ENCODE data around the gene WDFY3.

The WDFY3 gene

GRCh38 chr4:84790769-84791565, 175.5 kb downstream of the WDFY3 start:
- Mint-ChIP-seq H3K9me3 (no peaks in the 10 kb centered on the region), H3K36me3 (ENCODE audit: low read depth) (no peaks in the 10 kb centered on the region), H3K4me1 (ENCODE audit: low read depth) (no peaks in the 10 kb centered on the region), H3K4me3 (no peak overlapping the region), H3K27ac (no peak overlapping the region), H3K27me3 (no peaks in the 10 kb centered on the region)
- DNase-seq, result no peak

- no peaks in the 10 kb centered on the region for H3K9me3 Mint-ChIP-seq
- no peaks in the 10 kb centered on the region for H3K4me1 Mint-ChIP-seq (ENCODE audit: low read depth)
- H3K27me3 Mint-ChIP-seq, result no peaks in the 10 kb centered on the region
- no peak overlapping the region for H3K27ac Mint-ChIP-seq
- no peaks in the 10 kb centered on the region for H3K36me3 Mint-ChIP-seq (ENCODE audit: low read depth)
- H3K4me3 Mint-ChIP-seq, result no peak overlapping the region
- DNase-seq, result no peak
These were observed 180.0 kb downstream of the WDFY3 start for GRCh38 chr4:84786478-84786877.

DNA sequence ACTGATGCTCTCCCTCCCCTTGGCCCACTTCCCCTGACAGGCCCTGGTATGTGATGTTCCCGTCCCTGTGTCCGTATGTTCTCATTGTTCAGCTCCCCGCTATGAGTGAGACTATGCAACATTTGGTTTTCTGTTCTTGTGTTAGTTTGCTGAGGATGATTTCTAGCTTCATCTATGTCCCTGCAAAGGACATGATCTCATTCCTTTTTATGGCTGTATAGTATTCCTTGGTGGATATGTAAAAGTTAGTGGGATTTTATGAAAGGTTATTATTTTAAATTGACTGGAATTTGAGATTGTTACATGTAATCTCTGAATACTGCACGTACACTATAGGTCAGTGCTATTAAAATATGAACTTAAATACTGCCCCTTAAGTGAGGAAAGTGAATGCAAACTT, 184.0 kb downstream of the WDFY3 start:
- H3K27me3 Mint-ChIP-seq, result no peaks in the 10 kb centered on the region
- no peaks in the 10 kb centered on the region for H3K36me3 Mint-ChIP-seq (ENCODE audit: low read depth)
- H3K4me1 Mint-ChIP-seq (ENCODE audit: low read depth), result no peaks in the 10 kb centered on the region
- no peak for DNase-seq
- no peaks in the 10 kb centered on the region for H3K9me3 Mint-ChIP-seq
- H3K4me3 Mint-ChIP-seq, result no peak overlapping the region
- no peak overlapping the region for H3K27ac Mint-ChIP-seq

- no peak for DNase-seq
- Mint-ChIP-seq H3K4me1 (ENCODE audit: low read depth) (no peaks in the 10 kb centered on the region), H3K4me3 (no peak overlapping the region), H3K27ac (no peak overlapping the region), H3K36me3 (ENCODE audit: low read depth) (no peaks in the 10 kb centered on the region), H3K9me3 (no peaks in the 10 kb centered on the region), H3K27me3 (no peaks in the 10 kb centered on the region)
These were observed 185.8 kb downstream of the WDFY3 start for GRCh38 chr4:84780719-84781118.

GRCh38 chr4:84778041-84778440, 188.4 kb downstream of the WDFY3 start:
- Mint-ChIP-seq H3K36me3 (ENCODE audit: low read depth) (no peaks in the 10 kb centered on the region), H3K27me3 (no peaks in the 10 kb centered on the region), H3K4me3 (no peak overlapping the region), H3K4me1 (ENCODE audit: low read depth) (no peaks in the 10 kb centered on the region), H3K27ac (no peak overlapping the region), H3K9me3 (no peaks in the 10 kb centered on the region)
- no peak for DNase-seq

- Mint-ChIP-seq H3K27me3 (no peaks in the 10 kb centered on the region), H3K4me1 (ENCODE audit: low read depth) (no peaks in the 10 kb centered on the region), H3K9me3 (no peaks in the 10 kb centered on the region), H3K36me3 (ENCODE audit: low read depth) (no peaks in the 10 kb centered on the region), H3K4me3 (no peak overlapping the region), H3K27ac (no peak overlapping the region)
- no peak for DNase-seq
These were observed 199.3 kb downstream of the WDFY3 start for GRCh38 chr4:84767168-84767567.

DNA sequence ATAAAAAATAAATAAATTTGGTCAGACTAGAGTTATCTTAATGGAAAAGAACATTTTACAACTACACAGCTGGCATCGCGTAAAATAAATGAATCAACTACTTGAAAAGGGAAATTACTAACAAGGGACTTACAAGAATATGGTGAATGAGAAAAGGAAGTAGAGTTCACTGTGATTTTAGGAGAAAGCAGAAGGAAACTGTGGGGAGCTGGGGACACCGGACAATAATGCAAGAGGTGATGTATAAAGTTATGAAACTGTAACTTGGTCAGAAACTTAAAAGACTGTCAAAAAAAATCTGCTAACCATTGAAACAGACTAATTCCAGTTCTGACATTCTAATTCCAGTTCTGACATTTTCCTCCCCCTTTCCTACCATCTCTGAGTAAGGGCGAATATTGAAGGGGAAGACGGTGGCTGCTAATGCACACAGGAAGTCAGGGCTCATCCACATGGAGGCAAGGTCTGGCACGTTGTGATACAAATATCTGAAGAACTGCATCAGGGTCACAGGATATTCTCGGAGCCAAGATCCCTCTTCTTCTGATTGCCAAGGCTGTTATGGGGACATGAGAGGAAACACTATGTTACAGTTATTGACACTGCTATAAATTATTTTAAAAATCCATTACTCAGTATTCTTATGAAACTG, 213.0 kb downstream of the WDFY3 start:
- H3K27me3 Mint-ChIP-seq, result no peaks in the 10 kb centered on the region
- H3K36me3 Mint-ChIP-seq (ENCODE audit: low read depth), result no peaks in the 10 kb centered on the region
- H3K4me1 Mint-ChIP-seq (ENCODE audit: low read depth), result no peaks in the 10 kb centered on the region
- no peak overlapping the region for H3K4me3 Mint-ChIP-seq
- H3K9me3 Mint-ChIP-seq, result no peaks in the 10 kb centered on the region
- no peak overlapping the region for H3K27ac Mint-ChIP-seq
- DNase-seq, result no peak

DNA sequence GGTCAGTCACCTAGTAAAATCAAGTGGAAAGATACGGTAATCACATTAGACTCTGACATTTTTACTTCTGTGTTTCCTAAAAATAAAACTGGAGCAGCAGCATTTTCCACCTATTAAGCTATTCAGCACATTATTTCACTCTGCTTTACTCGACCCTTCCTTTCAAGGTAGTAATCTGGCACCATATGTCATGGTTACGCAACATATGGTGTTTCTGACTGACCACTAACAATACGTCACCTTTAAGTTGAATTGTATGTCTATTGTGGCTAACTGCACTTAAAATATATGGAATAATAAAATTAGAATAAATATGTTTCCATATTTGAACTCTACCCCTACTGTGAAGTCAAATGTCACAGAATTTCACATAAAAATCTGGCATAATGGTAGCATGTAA, 214.8 kb downstream of the WDFY3 start:
- DNase-seq, result no peak
- H3K4me1 Mint-ChIP-seq (ENCODE audit: low read depth), result no peaks in the 10 kb centered on the region
- H3K27me3 Mint-ChIP-seq, result no peaks in the 10 kb centered on the region
- no peak overlapping the region for H3K4me3 Mint-ChIP-seq
- no peaks in the 10 kb centered on the region for H3K9me3 Mint-ChIP-seq
- no peaks in the 10 kb centered on the region for H3K36me3 Mint-ChIP-seq (ENCODE audit: low read depth)
- H3K27ac Mint-ChIP-seq, result no peak overlapping the region

DNA sequence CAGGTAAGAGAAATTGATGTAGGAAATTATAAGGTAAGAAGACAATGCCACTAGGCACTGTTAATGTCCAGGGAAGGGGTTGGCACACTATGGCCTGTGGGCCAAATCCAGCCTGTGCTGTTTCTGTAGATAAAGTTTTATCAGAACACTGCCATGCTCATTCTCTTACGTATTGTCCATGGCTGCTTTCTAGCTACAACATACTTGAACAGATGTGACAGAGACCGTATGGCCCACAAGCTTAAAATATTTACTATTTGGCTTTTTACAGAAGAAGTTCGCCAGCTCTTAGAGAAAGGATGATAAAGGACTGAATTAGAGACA, 215.6 kb downstream of the WDFY3 start:
- no peaks in the 10 kb centered on the region for H3K4me1 Mint-ChIP-seq (ENCODE audit: low read depth)
- H3K9me3 Mint-ChIP-seq, result no peaks in the 10 kb centered on the region
- H3K27me3 Mint-ChIP-seq, result no peaks in the 10 kb centered on the region
- DNase-seq, result no peak
- no peak overlapping the region for H3K27ac Mint-ChIP-seq
- no peaks in the 10 kb centered on the region for H3K36me3 Mint-ChIP-seq (ENCODE audit: low read depth)
- no peak overlapping the region for H3K4me3 Mint-ChIP-seq

DNA sequence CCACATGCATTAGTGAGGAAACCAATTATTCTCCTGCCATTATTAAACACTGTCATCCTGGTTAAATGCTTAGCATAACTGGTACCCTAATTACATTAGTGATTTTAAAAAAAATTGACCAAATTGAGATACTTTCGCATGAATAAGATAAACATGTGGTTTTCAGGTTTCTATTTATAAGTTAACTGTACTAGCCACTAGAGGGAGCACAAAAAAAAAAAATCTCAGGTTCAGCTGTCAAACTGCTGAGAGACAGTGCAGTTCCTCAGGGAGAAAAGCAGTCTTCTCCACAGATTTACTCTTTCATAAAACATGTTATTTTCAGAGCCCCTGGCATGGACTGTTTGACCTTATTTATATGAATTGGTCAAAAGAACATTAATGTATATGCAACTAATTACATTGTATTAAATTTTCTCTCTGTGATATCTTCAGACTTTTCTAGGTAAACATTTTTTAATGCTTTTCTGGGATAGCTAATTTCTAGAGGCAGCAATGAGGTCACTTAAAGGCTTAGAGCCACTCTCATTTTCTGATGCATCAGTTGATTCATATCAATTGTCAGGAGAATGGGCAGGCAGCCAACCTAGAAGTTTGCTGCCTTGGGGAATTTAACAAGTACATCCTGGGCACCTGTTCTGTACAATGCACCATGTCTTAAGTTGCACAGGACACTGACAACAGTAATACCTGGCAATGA, 216.1 kb downstream of the WDFY3 start:
- no peaks in the 10 kb centered on the region for H3K27me3 Mint-ChIP-seq
- H3K36me3 Mint-ChIP-seq (ENCODE audit: low read depth), result no peaks in the 10 kb centered on the region
- no peak overlapping the region for H3K4me3 Mint-ChIP-seq
- H3K4me1 Mint-ChIP-seq (ENCODE audit: low read depth), result no peaks in the 10 kb centered on the region
- H3K27ac Mint-ChIP-seq, result no peak overlapping the region
- no peak for DNase-seq
- no peaks in the 10 kb centered on the region for H3K9me3 Mint-ChIP-seq

DNA sequence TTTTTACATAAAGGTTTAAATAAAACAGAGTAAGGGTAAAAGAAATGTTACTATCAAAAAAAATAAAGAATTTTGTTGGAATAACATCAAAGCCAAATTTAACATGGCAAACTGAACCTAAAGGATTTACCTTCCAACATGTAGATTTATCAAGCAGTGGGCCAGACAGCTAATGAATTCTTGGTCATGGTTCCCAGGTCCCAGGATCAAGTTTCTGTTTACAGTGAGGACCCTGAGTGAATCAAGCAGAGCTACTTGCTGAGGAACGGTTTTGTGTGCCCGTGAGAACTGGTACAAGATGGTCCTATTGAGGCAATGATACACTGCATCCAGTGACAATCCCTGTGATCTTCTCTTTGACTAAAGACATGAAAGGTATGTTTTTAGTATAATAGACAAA, 226.4 kb downstream of the WDFY3 start:
- no peak for DNase-seq
- Mint-ChIP-seq H3K27me3 (no peaks in the 10 kb centered on the region), H3K36me3 (ENCODE audit: low read depth) (no peaks in the 10 kb centered on the region), H3K9me3 (no peaks in the 10 kb centered on the region), H3K4me3 (no peak overlapping the region), H3K27ac (no peak overlapping the region), H3K4me1 (ENCODE audit: low read depth) (no peaks in the 10 kb centered on the region)

DNA sequence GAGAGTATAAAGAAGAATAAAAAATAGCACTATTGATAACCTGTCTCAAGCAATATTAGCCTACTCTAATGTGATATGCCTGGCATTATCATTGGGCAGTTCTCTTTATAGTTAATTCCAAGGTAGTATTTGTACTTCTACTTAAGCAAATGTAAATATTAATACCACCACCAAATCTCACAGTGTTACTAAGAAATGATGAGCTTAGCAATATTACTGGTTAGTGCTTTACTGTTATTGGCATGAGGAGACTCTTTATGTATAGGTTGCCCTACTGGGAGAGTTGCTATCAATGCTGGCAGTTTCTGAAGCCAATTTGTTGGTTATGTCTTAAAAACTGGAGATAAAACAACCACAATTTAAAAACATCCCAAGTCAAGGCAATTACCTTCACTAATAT, 227.9 kb downstream of the WDFY3 start:
- H3K27me3 Mint-ChIP-seq, result no peaks in the 10 kb centered on the region
- no peak for DNase-seq
- no peak overlapping the region for H3K4me3 Mint-ChIP-seq
- H3K36me3 Mint-ChIP-seq (ENCODE audit: low read depth), result no peaks in the 10 kb centered on the region
- H3K4me1 Mint-ChIP-seq (ENCODE audit: low read depth), result no peaks in the 10 kb centered on the region
- H3K9me3 Mint-ChIP-seq, result no peaks in the 10 kb centered on the region
- H3K27ac Mint-ChIP-seq, result no peak overlapping the region

- H3K27ac Mint-ChIP-seq, result no peak overlapping the region
- H3K36me3 Mint-ChIP-seq (ENCODE audit: low read depth), result no peaks in the 10 kb centered on the region
- no peaks in the 10 kb centered on the region for H3K27me3 Mint-ChIP-seq
These were observed 228.8 kb downstream of the WDFY3 start for GRCh38 chr4:84737656-84738055.

DNA sequence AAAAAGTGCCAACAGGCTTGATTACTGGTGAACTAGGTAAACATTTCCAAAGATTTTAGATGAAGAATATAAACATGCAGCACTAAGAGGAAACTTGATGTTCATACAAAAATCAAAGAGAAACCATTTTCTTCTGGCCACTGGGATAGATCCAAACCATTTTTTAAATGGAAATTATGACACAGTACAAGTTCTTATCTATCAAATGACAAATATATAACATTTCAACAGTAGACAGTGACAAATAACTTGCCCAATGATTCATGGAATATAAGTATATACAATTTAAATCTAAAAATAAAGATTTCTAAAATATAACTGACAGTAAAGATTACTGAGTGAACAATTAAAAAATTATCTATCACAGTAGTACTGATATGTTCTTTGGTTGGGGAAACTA, 232.5 kb downstream of the WDFY3 start:
- Mint-ChIP-seq H3K4me1 (ENCODE audit: low read depth) (no peaks in the 10 kb centered on the region), H3K36me3 (ENCODE audit: low read depth) (no peaks in the 10 kb centered on the region), H3K4me3 (no peak overlapping the region), H3K27ac (no peak overlapping the region), H3K27me3 (no peaks in the 10 kb centered on the region), H3K9me3 (no peaks in the 10 kb centered on the region)
- DNase-seq, result no peak

More at GRCh38 chr4:84737656-84738055, 228.8 kb downstream of the WDFY3 start:
- Mint-ChIP-seq H3K4me3 (no peak overlapping the region), H3K9me3 (no peaks in the 10 kb centered on the region), H3K4me1 (ENCODE audit: low read depth) (no peaks in the 10 kb centered on the region)
- no peak for DNase-seq

DNA sequence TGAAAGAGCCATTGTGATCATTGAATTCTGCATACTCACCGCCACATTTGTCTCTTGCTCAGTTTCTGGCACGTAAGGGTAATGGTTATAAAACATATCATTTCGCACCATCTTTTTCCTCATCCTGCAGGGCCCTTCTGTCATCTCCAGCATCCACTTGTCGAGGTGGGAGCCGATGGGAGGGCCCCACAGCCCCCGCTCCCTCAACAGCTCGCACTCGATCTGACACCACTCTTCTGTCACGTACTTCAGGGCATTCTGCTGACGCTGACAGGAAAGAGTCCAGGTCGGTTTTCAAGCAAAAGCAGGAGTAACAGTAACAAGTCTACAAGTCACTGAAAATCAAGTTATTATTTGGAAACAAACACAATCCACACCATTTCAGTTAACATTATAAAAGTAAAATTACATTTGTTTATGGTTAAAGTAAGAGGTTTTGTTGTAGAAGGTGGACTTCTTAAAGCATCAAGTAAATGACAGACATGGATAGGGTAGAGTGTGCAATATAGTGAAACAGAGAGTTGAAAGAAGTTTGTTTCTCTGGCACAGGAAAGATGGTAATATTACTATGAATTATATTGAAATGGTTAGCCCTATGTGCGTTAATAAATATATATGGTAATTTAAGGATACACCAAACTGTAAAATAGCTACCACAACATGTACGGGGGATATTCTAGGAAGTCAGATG, 233.0 kb downstream of the WDFY3 start:
- no peaks in the 10 kb centered on the region for H3K27me3 Mint-ChIP-seq
- H3K9me3 Mint-ChIP-seq, result no peaks in the 10 kb centered on the region
- H3K36me3 Mint-ChIP-seq (ENCODE audit: low read depth), result no peaks in the 10 kb centered on the region
- no peaks in the 10 kb centered on the region for H3K4me1 Mint-ChIP-seq (ENCODE audit: low read depth)
- H3K27ac Mint-ChIP-seq, result no peak overlapping the region
- no peak for DNase-seq
- no peak overlapping the region for H3K4me3 Mint-ChIP-seq
